PFSK-1 (cell line): ENCODE results near the gene KIF15.

ENCODE experiments used
- FOXP2 ChIP-seq: optimal IDR thresholded peaks from 2 replicates; pipeline ENCODE3; 2011; ENCODE audit warnings: borderline replicate concordance, control low read depth, inconsistent platforms; ENCODE audit not compliant: insufficient read depth; ENCODE audit errors: extremely low read length, extremely low read depth
- POLR2AphosphoS5 ChIP-seq: IDR thresholded peaks from 2 replicates; pipeline ENCODE4 v1.6.1; 2012; ENCODE audit warnings: low read depth, mild to moderate bottlenecking, control low read depth, low read length, moderate library complexity
- SIN3A ChIP-seq: IDR thresholded peaks from 2 replicates; pipeline ENCODE4 v1.6.1; 2012; ENCODE audit warnings: mild to moderate bottlenecking, low read length, moderate library complexity, borderline replicate concordance; ENCODE audit not compliant: insufficient read depth
- TAF1 ChIP-seq: IDR thresholded peaks from 2 replicates; pipeline ENCODE4 v1.6.1; 2012; ENCODE audit warnings: low read length, control low read depth, borderline replicate concordance; ENCODE audit not compliant: insufficient read depth
- TF ChIP-seq, protein P1 (sequence below), 2 experiments: IDR thresholded peaks; 2 replicates each; pipeline versions ENCODE4 v1.6.1 to v1.8.0; 2011 to 2012; ENCODE audit warnings: low read depth in 2 of 2, low read length in 2 of 2, control low read depth in 1 of 2, inconsistent platforms in 1 of 2, mild to moderate bottlenecking in 1 of 2, moderate library complexity in 1 of 2; ENCODE audit not compliant: insufficient read depth in 1 of 2

DNA sequence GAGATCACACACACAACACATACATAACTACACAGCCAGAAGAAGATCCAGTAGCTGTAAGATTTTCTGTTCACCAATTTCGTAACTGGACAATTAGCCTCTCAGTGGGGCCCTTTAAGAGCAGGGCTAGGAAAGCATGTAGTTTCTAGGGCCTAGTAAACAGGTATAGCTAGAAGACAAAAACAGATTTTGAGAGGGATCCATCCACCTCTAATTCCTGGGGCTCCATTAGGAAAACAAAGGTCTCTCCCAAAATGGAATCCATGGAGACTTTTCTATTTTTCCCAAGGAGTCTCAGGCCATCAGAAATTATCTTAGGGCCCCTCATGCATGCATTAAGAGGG lies 10.5 kb downstream of the KIF15 start:
- TF ChIP-seq, protein P1, sequence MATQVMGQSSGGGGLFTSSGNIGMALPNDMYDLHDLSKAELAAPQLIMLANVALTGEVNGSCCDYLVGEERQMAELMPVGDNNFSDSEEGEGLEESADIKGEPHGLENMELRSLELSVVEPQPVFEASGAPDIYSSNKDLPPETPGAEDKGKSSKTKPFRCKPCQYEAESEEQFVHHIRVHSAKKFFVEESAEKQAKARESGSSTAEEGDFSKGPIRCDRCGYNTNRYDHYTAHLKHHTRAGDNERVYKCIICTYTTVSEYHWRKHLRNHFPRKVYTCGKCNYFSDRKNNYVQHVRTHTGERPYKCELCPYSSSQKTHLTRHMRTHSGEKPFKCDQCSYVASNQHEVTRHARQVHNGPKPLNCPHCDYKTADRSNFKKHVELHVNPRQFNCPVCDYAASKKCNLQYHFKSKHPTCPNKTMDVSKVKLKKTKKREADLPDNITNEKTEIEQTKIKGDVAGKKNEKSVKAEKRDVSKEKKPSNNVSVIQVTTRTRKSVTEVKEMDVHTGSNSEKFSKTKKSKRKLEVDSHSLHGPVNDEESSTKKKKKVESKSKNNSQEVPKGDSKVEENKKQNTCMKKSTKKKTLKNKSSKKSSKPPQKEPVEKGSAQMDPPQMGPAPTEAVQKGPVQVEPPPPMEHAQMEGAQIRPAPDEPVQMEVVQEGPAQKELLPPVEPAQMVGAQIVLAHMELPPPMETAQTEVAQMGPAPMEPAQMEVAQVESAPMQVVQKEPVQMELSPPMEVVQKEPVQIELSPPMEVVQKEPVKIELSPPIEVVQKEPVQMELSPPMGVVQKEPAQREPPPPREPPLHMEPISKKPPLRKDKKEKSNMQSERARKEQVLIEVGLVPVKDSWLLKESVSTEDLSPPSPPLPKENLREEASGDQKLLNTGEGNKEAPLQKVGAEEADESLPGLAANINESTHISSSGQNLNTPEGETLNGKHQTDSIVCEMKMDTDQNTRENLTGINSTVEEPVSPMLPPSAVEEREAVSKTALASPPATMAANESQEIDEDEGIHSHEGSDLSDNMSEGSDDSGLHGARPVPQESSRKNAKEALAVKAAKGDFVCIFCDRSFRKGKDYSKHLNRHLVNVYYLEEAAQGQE (IDR thresholded peaks at IDR 0.05; ENCODE audit: insufficient read depth in 1 of 2, low read depth in 2 of 2, low read length in 2 of 2) = no peak
- TF ChIP-seq POLR2AphosphoS5 (no peak), SIN3A (no peak), TAF1 (no peak), FOXP2 (no peak)
